Measurements from ENCODE around the gene ANG.
A peak's percentile ranks its signal among the peaks of the same experiment; 100 is the strongest.

Gene ANG

DNA sequence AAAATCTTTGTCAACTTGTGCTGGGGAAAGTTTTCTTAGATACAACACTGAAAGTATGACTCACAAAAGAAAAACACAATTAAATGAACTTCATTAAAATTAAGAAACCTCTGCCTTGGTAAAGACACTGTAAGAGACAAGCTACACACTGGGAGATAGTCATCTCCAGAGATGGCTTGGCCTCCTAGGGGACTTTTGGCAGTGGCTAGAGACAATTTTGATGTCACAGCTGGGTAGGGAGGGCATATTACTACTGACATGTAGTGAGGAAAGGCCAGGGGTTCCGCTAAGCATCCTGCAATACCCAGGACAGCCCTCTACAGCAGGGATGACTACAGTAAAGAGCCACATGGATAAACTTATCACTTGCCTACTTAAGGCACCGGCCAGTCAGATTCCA, 12.9 kb upstream of the ANG start:
- no peak for DNase-seq (ENCODE audit: low read depth, low spot score)

DNA sequence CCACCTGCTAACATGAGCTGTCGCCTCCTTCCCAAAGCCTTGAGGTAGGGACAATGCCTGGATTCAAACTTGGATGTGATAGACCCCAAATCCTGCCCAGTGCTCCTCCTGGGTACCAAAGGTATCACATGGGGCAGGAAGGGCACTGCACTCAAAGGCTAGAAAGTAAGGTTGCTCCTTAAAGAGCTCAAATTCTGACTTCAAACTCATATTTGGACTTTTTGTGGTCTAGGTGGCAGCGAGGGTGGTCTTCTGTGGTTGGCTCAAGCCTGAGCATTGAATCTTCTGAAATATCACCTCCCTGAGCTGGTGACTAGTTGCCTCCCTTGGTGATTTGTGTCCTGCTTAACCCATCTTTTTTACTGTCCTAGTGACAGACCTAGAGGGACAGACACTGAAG, 12.5 kb upstream of the ANG start:
- no peak for DNase-seq (ENCODE audit: low read depth, low spot score)

DNA sequence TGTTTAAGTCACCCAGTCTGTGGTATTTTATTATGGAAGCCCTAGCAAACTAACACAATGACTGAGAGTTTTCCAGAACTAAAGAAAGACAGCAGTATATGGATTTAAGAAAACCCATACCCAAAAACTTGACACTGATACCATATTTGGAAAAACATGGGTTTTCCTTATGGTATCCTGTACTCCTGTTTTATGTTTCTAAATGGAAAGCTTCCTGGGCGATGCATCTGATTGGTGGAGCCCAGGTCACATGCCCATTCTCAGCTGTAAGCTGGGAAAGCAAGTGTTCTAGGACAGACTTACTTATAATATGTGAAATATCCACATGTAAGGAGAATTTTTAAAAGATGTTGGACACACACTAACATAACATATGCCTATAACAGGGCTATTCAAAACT, 8.7 kb upstream of the ANG start:
- no peak for DNase-seq (ENCODE audit: low read depth, low spot score)

DNA sequence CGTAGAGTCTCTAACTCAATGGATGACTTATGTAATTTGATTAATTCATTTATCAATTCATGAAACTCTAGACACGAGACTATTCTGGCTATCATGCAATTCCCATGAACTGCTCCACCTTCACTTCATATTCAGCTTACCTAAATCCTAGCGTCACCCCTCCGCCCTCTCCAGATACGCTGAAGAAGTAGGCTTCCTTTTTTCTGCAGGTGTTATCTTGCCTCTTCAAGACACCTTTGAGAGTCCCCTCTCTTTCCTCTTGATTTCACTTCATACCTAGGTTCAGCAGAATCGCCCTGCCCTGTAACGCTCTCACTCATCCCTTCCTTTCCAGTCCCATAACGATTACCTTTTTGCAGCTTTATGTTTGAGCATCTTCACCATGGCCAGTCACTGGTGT, 8.2 kb upstream of the ANG start:
- no peak for DNase-seq (ENCODE audit: low read depth, low spot score)

DNA sequence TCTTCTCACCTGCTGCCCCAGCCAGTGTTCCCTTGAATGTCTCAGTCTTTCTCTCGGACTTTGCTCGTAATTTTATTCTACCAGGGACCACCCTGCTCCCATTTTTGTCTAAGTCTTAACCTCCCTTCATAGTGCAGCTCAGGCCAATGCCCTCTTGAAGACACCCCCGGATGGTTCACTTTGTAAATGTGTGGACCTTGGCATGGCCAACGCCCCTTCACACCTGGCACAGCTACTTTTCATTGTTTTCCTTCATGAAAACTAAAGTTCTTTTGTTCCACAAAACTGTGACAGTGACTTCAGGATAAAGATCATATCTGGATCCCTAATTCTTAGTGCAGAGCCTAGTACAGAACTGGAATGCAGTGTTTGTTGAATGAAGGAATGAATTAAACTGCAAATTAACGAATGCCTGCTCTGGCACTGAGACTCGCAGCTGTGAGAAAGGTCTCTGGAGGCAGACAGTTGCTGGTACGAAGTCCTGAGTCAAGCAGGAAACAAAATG, 7.7 kb upstream of the ANG start:
- DNase-seq (ENCODE audit: low read depth, low spot score), result no peak

DNA sequence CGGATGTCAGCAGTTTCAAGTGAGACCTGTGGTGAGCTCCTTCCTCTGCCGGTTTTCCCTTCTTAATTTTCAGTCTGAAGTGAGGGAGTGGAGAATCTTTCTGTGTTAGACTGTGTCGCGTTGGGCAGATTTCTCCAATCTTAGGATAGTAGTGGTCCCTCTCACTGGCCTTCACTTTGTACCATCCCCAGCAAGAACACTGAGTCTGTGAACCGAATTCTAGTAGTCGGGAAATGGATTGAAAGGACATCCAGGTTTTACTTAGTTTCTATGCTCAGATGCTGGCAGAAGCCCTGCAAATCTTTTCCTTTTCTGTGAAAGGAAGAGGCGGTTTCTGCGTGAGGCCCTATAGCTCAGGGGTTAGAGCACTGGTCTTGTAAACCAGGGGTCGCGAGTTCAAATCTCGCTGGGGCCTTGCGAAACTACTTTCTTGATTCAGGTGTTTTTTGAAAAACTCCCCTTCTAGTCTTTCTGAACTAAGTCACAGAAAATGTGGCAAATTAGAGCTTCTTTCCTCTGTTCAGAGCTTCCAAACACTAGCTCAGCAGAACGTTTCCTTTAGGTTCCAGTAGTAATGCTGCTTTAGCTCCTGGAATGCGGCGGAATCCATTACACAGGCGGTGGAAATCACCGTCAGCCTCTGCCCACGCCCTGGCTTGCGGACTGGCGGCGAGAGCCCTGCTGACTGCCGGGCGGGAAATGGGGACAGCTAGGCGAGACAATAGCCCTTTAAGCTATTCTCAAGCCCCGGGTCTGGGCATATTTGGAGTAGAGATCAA, 7.0 kb upstream of the ANG start:
- DNase-seq (ENCODE audit: low read depth, low spot score), result peak; percentile 98

DNA sequence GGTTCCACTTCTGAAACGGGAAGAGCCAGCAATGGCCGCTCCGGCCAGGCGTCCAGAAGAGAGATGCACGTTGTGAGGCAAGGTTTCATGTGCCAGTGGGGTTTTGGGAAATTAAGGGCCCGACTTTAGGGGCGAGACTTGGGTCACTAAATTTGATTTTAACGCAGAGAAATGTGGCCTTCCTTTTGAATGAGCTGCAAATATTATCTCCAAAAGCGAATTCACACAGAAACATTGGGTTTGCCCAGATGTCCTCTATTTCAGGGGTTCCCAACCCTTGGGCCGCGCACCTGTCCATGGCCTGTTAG, 6.5 kb upstream of the ANG start:
- DNase-seq (ENCODE audit: low read depth, low spot score), result no peak

DNA sequence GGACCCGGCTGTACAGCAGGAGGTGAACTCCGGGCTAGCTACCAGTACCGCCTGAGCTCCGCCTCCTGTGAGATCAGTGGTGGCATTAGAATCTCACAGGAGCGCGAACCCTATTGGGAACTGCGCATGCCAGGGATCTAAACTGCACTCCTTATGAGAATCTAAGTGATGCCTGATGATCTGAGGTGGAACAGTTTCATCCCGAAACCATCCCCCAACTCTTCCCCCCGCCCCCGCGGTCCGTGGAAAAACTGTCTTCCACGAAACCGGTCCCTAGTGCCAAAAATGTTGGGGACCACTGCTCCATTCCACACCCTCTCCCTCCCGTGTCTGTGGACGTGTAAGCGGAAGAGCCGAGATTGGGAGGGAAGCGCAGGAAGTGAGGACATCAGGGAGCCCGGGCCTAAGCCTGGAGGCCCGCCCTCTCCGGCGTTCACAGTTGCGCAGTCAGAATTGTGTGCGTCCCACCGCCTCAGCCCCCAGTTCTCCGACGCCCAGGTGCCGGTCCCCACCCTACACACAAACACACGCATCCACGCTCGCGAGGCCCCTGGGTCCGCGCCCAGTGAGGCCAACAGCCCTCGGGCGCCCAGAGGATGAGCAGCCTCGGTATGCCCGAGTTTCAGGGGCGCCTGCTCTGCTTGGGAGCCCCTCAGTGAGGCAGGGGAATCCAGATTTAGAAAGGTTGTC, 6.0 kb upstream of the ANG start:
- peak; percentile 90 for DNase-seq (ENCODE audit: low read depth, low spot score)

DNA sequence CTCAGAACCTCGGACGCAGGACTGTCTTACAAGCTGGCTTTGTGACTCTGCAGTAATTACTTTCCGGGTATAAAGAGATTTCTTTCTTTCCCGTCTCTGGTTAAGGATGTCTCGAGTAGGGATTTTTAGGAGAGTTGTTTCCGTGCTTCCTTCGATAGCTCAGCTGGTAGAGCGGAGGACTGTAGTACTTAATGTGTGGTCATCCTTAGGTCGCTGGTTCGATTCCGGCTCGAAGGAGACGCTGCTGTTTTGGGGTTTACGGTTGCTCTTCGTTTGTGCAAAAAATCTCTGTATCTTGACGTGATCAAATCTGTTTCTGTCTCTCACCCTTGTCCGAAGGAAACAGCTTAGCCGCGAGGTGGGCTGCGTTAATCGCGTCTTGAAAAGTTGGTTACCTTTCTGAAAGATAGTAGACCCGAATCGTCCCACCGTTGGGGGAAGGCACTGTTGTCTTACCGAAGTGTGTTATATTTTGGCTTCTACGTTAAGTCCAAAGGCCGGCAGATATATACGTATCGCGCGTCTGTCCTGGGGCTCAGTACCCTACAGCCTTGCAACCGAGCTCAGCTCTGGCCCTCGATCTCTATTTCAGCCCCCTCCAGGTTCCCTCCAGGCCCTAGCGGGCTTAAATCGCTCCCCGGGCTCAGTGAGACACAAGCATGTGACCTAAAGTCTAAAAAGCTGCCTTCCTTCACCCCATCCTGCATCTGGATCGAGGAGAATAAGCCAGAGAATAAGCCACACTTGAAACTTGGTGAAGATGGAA, 5.3 kb upstream of the ANG start:
- peak; percentile 97 for DNase-seq (ENCODE audit: low read depth, low spot score)

DNA sequence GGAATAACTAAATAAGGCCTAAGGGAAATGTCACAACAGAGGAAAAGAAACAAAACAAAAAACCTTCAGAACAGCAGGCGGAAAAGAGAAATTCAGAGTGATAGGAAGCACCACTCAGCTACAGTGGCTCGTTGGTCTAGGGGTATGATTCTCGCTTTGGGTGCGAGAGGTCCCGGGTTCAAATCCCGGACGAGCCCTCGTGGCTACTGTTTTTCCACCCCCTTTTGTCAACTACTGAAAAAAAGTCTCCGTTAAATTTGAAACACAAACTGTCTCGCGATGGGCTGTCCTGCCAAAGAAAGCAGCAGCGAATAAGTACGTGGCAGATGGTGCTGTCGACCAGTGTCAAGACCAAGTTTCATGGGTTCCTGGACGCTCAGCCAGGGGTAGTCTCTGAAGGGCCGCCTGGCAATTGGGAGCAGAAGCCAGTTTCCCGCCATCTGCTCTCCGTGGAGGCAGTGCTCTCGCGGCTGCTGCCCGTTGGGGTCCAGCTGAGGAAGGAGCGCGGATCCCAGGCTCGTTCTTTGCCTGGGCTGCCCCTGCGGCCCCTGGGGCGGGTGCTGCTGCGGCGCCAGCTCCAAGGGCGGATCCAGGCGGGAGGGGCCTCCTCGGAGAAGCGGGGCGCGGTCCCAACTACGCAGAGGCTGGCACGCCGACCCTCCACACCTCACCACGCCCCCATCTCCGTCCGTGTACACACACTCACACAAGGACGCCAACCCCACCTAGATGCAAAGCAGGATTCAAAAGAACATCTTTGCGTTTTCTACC, 4.5 kb upstream of the ANG start, which contains the start of gene RNASE4:
RNASE4 (plus strand) TSS at position 670 of the 771 bp plus-strand sequence. CDS start 14,812 bp downstream, outside the sequence.
- DNase-seq (ENCODE audit: low read depth, low spot score), result peak; percentile 94

DNA sequence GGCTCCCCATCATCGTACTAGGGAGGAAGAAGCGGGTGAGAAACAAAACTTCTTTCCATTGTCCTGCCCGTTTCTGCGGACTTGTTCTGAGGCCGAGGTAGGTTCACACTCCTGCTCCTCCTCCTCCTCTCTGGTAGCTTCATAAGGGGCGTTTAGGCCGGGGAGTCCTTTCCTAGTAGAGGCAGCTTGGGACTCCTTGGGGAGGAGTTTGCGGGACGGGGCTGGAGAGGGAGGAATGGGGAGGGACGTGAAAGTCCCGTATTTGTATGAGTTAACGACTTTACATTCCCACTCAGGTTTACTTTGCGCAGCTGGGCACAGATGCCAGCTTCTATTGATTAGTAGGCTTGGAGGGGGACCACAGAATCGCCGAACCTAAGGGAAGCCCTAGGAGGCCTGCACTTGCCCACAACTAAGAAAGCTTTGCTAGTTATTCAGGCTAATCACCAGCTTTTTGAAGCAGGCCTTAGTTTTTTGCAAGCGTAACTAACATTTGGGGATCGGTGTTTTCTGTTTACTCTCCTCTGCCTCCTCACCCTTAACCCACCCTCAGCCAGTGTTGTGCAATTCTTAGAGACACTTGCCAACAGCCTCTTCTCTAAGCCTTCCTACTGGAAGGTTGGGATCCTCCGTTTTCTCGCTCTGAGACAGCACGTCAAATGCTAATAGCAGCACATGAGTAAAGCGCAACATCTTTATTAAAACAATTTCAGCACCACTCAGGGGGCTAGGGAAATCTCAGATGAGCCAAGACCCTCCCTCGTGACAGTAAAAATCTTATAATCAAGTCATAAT, 3.7 kb upstream of the ANG start:
- DNase-seq (ENCODE audit: low read depth, low spot score), result peak; percentile 24

DNA sequence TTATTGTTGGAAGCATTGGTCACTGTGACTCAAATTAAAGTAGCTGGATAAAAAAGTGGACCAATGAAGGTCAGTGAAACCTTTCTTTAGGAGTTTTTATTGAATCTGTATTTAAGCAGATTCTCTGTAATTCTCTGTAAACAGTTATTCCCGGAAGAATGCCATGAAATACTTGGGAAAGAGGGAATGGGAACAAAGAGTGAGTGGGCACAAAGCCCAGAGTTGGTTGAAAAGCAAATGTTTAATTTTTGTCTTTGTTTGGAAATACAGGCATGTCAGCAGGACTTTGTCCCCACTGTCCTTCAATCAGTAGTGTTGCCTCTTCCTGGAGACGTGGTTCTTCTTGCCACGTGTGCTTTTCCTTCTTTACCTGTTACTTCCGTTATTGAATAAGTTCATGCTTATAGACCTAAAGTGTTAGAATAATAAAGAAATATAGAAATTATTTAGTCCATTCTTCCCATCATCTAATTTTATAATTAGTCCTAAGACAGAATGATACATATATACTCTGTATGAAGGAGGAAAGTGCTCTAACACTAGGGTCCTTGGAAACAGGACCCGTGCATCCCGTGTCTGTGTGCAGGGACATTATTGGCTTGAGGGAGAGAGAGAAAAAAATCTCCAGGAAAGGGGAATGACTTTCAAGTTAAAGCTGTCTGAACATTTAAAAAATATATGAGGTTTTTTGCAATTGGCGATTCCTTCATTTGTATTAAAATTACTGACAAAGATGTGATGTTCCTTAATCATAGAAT, 2.0 kb upstream of the ANG start:
- no peak for DNase-seq (ENCODE audit: low read depth, low spot score)

DNA sequence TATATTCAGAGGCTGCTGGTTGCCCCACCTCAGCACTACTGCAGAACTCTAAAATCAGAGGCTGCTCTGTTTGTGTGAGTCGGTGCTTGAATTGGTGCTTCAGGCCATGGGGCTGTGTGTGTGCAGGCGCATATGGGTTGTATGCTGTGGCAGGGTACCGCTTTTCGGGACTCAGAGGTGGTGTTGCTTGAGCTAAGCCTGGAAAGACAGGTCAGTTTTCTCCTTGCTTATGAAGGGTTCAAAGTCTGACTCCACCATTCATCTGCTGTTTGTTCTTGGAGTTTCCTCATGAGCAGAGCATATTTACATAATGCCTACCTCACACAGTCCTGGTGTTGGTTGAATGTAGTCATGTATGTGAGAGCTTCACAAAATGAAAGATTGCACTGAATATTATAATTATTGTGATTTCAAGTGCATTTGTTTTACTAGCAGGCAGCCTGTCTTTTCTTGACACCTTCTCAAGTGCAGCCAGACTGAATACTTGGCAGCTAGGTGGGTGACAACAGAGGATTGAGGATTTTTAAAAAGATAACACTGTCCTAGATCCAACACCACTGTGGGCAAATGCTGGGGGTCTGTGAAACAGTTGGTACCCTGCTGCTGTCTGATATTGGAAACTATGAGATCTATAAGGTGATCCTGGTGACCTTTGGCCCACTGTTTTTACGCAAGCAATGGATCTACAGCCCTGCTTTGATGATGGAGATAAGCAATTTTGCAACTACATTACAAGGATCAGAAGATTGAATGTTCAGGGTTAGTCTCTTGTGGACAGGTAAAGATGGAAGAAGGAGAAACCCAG, 1.0 kb upstream of the ANG start:
- no peak for DNase-seq (ENCODE audit: low read depth, low spot score)

DNA sequence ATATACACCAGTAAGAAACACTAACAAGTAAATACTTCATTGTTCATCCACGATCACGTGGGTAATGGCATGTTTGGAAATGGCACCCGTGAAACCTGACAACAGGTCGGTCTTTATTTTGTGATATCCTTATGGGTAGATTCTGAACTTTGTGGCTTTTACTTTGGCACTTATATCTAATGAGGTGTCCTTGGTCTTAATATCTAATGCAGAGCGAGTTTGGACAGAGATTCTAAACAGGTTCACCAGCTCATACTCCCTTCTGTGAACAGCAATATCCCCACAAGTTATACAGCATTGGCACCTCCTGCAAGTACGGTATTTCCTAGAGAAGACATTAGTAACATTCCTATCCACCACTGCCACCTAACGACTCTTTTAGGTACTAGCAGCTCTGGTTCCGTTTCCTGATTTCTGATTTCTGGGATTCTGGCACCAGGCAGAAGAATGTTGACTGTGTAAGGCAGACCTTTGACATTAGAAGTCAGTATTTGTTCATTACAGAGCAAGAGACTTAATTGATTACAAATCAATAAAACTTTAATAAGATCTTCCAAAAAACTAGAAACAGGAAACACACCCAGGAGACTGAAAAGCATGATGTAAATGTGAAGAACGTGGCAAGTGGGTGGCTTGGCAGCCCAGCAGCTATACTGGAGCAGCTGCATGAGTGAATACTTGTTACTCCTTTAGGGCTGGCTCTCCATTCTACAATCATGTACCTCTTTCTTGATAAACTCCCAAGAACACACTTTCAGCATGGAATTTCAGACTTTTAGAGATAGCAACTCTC, 2.5 kb downstream of the ANG start:
- peak; percentile 70 for DNase-seq (ENCODE audit: low read depth, low spot score)

DNA sequence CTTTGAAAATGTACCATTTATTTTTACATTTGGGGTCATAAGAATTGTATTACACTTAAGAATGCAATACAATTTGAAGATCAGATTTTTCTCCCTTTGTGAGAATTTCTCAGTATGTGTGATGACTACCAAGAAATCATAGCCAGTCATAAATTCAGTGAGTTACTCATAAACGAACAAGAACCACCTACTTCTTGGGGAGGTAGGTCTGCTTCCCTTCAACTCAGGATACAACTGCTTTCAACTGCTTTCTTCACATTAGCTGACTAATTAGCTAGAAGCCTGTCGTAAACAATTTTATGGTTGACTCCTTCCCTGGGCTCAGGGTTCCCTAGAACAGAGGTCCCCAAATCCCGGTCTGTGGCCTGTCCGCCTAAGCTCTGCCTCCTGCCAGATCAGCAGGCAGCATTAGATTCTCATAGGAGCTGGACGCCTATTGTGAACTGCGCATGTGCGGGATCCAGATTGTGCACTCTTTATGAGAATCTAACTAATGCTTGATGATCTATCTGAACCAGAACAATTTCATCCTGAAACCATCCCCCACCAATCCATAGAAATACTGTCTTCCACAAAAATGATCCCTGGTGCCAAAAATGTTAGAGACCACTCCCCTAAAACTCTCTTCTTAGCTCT, 3.7 kb downstream of the ANG start:
- no peak for DNase-seq (ENCODE audit: low read depth, low spot score)

DNA sequence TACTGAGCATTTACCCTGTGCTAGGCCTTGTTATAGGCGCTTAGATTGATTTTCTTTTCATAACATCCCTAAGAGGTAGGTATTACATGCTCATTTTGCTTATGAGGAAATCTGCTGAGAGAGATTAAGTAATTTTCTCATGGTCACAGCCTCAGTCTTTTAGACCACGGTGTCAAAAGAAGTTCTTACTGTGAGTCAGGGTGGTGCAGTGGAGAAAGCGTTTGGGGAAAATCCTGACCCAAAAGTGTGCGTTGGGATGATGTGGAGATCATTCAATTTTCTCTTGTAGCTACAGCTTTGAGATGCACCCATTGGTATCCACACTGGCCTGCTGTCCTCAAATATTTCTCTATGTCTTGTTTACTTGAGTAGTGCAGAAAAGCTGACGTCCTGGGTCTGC, 8.2 kb downstream of the ANG start:
- DNase-seq (ENCODE audit: low read depth, low spot score), result no peak

DNA sequence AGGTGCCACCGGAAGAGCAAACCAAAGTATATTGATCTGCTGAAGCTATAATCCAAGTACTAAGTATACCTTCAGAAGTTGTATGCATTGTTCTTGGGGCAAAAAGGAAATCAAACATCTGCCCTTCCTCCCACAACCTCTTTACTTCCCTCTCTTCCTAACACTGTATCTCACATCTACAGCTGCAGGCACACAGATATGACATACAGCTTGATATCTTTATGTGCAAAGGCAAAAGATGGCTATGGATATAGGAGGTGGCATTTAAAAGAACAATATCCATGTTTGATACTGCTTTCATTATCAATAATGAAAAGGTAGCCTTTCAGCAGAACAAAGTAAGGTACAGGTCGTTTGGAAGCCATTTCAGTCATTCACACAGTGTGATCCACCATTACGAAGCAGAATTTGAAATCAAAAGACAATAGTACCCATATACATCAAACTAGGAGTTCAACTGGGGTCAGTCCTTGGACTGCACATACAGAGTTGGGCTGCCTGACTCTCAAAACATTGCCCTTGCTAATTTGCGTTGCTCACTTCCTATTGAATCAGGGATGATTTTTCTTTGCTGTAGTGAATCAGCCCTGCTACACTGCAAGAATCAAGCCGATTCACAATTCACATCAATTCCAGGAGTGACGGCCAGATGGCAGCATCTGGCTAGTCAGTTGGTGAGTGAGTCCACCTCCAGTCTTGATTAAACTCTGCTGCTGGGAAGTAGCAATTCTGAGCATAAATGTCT, 8.9 kb downstream of the ANG start:
- DNase-seq (ENCODE audit: low read depth, low spot score), result peak; percentile 60
